Skeletal muscle satellite cell (primary cell): ENCODE measurements around the gene PPRC1.

Experiments used
- H3K27me3 ChIP-seq: 2 replicates; pipeline ENCODE4 v1.7.0; 2013; ENCODE audit warnings: low read length; ENCODE audit not compliant: control insufficient read depth, insufficient read depth
- H3K36me3 ChIP-seq: 2 replicates; pipeline ENCODE4 v1.7.0; 2013; ENCODE audit warnings: mild to moderate bottlenecking, control low read depth, low read length; ENCODE audit not compliant: insufficient read depth
- H3K4me1 ChIP-seq: 2 replicates; pipeline ENCODE4 v1.7.0; 2013; ENCODE audit warnings: low read length; ENCODE audit not compliant: control insufficient read depth, insufficient read depth
- H3K4me2 ChIP-seq: 2 replicates; pipeline ENCODE4 v1.7.0; 2013; ENCODE audit warnings: mild to moderate bottlenecking, low read length
- H3K4me3 ChIP-seq: 2 replicates; pipeline ENCODE4 v1.7.0; 2013; ENCODE audit warnings: low read length
- H3K9ac ChIP-seq: 2 replicates; pipeline ENCODE4 v1.7.0; 2013; ENCODE audit warnings: mild to moderate bottlenecking, low read depth, low read length, moderate library complexity
- H3K9me3 ChIP-seq: replicated peaks from 2 replicates; pipeline ENCODE4 v1.7.0; 2013; ENCODE audit warnings: mild to moderate bottlenecking, control low read depth, low read length

The PPRC1 gene

GRCh38 chr10:102139281-102140110 lies 6.7 kb downstream of the PPRC1 start:
- Histone ChIP-seq H3K9ac (no peak overlapping the region), H3K27me3 (no peaks in the 10 kb centered on the region), H3K4me3 (no peak overlapping the region), H3K4me1 (peaks cover 15% of the 10 kb centered on the region), H3K36me3 (peaks cover 69% of the 10 kb centered on the region), H3K9me3 (no peaks in the 10 kb centered on the region), H3K4me2 (no peak overlapping the region)

GRCh38 chr10:102140218-102140617 lies 7.4 kb downstream of the PPRC1 start:
- H3K4me2 ChIP-seq: no peak overlapping the region
- H3K9ac ChIP-seq: no peak overlapping the region
- H3K4me3 ChIP-seq: no peak overlapping the region
- H3K27me3 ChIP-seq: no peaks in the 10 kb centered on the region
- H3K4me1 ChIP-seq: peaks cover 8% of the 10 kb centered on the region
- peaks cover 71% of the 10 kb centered on the region for H3K36me3 ChIP-seq
- H3K9me3 ChIP-seq: no peaks in the 10 kb centered on the region

- H3K36me3 ChIP-seq: peaks cover 75% of the 10 kb centered on the region
- no peaks in the 10 kb centered on the region for H3K9me3 ChIP-seq
- no peaks in the 10 kb centered on the region for H3K27me3 ChIP-seq
- H3K4me2 ChIP-seq: no peak overlapping the region
- H3K9ac ChIP-seq: no peak overlapping the region
- H3K4me1 ChIP-seq: peaks cover 3% of the 10 kb centered on the region
- no peak overlapping the region for H3K4me3 ChIP-seq
Observed at GRCh38 chr10:102140913-102141540, 8.2 kb downstream of the PPRC1 start.

GRCh38 chr10:102141583-102142107 lies 8.8 kb downstream of the PPRC1 start:
- Histone ChIP-seq H3K36me3 (peaks cover 81% of the 10 kb centered on the region), H3K27me3 (no peaks in the 10 kb centered on the region), H3K4me1 (no peaks in the 10 kb centered on the region), H3K4me3 (no peak overlapping the region), H3K9ac (no peak overlapping the region), H3K9me3 (no peaks in the 10 kb centered on the region), H3K4me2 (no peak overlapping the region)

GRCh38 chr10:102146971-102147428 lies 14.2 kb downstream of the PPRC1 start:
- no peaks in the 10 kb centered on the region for H3K27me3 ChIP-seq
- no peak overlapping the region for H3K4me3 ChIP-seq
- H3K9me3 ChIP-seq: no peaks in the 10 kb centered on the region
- H3K9ac ChIP-seq: no peak overlapping the region
- H3K4me1 ChIP-seq: peaks cover 11% of the 10 kb centered on the region
- H3K4me2 ChIP-seq: no peak overlapping the region
- H3K36me3 ChIP-seq: peaks cover 73% of the 10 kb centered on the region

DNA sequence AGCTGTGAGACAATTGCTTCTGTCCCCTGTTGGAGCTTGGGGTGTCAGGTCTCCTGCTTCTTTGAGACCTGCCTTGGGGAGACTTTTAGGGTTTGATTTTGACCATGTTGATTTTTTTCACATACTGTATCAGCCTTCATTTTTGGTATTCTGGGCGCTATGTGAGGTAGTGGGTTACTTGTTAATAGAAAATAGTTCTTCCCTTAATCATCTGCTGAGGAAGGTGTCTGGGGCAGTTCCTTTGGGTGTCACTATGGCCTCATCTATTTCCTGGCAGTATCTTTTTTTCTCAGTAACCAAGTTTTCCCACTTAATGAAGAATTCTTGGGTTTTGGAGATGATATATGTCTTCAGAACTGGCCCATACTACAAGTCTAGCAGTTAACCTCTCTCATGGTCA lies 14.7 kb downstream of the PPRC1 start:
- no peak overlapping the region for H3K4me3 ChIP-seq
- H3K9me3 ChIP-seq: no peaks in the 10 kb centered on the region
- H3K9ac ChIP-seq: no peak overlapping the region
- H3K4me1 ChIP-seq: peaks cover 11% of the 10 kb centered on the region
- H3K27me3 ChIP-seq: no peaks in the 10 kb centered on the region
- peaks cover 71% of the 10 kb centered on the region for H3K36me3 ChIP-seq
- no peak overlapping the region for H3K4me2 ChIP-seq

DNA sequence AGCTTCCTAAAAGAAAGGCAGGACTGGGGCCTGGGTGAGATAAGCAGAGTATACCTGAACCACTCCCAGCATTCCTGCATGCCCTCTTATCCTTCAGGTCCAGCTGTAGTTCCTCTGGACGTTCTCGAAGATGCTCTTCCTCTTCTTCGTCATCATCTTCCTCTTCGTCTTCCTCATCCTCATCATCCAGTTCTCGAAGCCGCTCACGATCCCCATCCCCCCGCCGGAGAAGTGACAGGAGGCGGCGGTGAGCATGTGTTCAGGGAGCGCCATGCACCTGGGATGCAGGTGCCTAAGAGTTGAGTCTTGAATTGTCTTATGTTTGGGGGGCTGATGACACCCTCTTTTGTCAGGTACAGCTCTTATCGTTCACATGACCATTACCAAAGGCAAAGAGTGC lies 15.4 kb downstream of the PPRC1 start:
- Histone ChIP-seq H3K4me1 (peaks cover 13% of the 10 kb centered on the region), H3K36me3 (peaks cover 65% of the 10 kb centered on the region)

DNA sequence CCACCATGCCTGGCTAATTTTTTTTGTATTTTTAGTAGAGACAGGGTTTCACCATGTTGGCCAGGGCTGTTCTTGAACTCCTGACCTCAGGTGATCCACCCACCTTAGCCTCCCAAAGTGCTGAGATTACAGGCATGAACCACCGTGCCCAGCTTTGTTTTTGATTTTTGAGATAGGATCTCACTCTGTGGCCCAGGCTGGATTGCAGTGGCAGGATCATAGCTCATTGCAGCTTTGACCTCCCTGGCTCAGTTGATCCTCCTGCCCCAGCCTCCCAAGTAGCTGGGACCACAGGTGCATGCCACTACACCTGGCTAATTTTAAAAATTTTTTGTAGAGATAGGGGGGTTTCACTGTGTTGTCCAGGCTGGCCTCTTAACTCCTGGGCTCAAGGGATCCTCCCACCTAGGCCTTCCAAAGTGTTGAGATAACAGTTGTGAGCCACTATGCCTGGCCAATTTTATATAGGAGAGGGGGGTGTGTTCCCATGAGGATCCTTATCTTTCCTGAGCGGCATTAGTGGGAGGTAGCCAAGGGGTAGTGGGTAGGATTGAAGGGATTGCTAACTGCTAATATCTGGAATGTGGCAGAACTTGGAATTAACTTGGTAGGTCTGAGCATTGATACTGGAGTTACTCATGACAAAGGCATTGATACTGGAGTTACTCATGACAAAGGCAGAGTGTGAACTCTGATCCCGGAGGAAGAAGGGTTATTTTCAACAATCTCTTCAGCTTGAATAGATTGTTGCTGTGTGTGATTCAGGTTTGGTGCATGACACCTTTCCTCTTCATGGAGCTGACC lies 18.3 kb downstream of the PPRC1 start:
- Histone ChIP-seq H3K9me3 (no peaks in the 10 kb centered on the region), H3K4me2 (peak overlapping the region; percentile 96), H3K27me3 (no peaks in the 10 kb centered on the region), H3K4me1 (peaks cover 16% of the 10 kb centered on the region), H3K9ac (peak overlapping the region; percentile 72), H3K4me3 (peak overlapping the region; percentile 94), H3K36me3 (peaks cover 50% of the 10 kb centered on the region)

More for the DNA sequence above, 15.4 kb downstream of the PPRC1 start:
- Histone ChIP-seq H3K27me3 (no peaks in the 10 kb centered on the region), H3K9ac (no peak overlapping the region), H3K4me3 (no peak overlapping the region), H3K4me2 (no peak overlapping the region), H3K9me3 (no peaks in the 10 kb centered on the region)

GRCh38 chr10:102151774-102152544 lies 19.1 kb downstream of the PPRC1 start, which contains the start of gene NOLC1:
Gene NOLC1 (plus strand): TSS chr10:102152389. CDS start chr10:102152411, 22 bp downstream.
- H3K9ac ChIP-seq: peak within 1 kb of the TSS; percentile 95
- no peaks in the 10 kb centered on the region for H3K9me3 ChIP-seq
- H3K4me3 ChIP-seq: peak within 1 kb of the TSS; percentile 94
- peaks cover 16% of the 10 kb centered on the region for H3K4me1 ChIP-seq
- peak within 1 kb of the TSS; percentile 96 for H3K4me2 ChIP-seq
- H3K27me3 ChIP-seq: no peaks in the 10 kb centered on the region
- H3K36me3 ChIP-seq: peaks cover 46% of the 10 kb centered on the region

DNA sequence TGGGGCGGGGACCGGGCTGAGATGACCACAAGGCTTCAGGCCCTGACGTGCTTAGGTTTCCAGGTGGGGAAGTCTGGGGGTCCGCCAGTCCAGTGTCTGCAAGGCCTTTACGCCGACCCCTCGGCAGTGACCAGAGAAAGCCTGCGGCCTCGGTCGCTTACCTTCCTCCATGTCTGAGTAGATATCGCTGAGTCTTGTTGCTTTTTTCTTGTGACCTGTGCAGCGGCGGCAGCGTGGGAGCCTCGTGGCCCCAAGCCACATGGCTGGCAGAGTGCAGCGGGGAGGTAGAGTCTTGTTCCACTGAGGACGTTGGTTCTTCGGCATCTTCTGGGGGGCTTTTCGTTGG lies 19.7 kb downstream of the PPRC1 start:
- peaks cover 46% of the 10 kb centered on the region for H3K36me3 ChIP-seq
- H3K4me3 ChIP-seq: peak overlapping the region; percentile 94
- H3K9ac ChIP-seq: peak overlapping the region; percentile 95

More for the DNA sequence above, 19.7 kb downstream of the PPRC1 start:
- H3K9me3 ChIP-seq: no peaks in the 10 kb centered on the region
- H3K4me1 ChIP-seq: peaks cover 16% of the 10 kb centered on the region
- peak overlapping the region; percentile 96 for H3K4me2 ChIP-seq
- no peaks in the 10 kb centered on the region for H3K27me3 ChIP-seq
